ENCODE data around the gene MIER2.
"Not testable (repeated sequence)": the region's sequence is repeated elsewhere in the genome, so short reads cannot be mapped to it uniquely, and the experiment has no call there.

Gene MIER2

DNA sequence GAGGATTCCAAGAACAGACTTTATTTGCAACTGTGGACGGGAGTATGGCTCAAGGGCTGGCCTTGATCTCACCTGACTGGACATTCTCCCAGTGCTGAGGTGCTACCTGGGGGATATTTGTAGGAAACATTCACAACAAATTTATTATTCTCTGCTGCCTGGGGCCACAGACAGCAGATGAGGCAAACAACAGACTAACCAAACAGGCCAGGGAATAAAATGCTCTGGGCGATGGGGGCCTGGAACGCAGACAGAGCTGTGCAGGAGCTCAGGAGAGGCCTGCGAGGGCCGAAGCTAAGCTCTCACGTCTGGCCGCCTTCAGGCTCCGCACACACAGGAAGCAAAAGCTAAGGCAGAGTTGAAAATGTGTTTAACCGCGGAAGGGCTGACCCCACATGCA, 61.2 kb downstream of the MIER2 start:
- DNase-seq (ENCODE audit: low read depth) = no peak

DNA sequence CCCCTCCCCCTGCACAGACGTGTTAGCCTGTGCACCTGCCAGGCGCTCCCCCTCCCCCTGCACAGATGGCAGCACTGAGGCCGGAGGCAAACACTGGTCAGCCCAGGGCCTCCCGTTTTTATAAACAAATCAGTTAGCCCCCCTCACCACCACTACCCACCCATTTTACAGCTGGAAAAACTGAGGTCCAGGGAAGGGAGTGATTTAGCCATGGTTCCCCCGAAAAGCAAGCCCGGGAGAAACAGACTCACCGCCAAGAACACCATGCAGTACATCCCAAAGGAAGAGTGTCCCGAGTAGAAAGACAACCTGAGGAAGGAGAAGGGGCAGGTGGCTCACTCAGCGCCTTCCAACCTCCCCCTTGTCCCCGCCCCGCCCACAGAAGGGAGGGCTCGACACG, 62.1 kb downstream of the MIER2 start:
- no peak for DNase-seq (ENCODE audit: low read depth)

DNA sequence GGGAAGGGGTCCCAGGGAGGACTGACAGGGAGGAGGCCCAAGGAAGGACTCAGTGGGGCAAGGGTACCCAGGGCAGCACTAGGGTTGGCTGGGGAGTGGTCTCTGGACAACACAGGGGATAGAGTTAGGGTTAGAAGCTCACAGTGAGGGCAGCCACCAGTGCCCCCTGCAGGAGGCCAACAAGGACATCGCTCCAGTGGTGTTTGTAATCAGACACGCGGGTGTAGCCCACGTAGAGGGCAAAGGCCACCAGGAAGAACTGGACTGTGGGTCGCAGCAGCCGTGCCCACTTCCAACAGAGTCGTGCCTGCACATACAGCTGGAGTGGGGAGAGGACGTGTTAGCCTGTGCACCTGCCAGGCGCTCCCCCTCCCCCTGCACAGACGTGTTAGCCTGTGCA, 62.6 kb downstream of the MIER2 start:
- DNase-seq (ENCODE audit: low read depth) = no peak

DNA sequence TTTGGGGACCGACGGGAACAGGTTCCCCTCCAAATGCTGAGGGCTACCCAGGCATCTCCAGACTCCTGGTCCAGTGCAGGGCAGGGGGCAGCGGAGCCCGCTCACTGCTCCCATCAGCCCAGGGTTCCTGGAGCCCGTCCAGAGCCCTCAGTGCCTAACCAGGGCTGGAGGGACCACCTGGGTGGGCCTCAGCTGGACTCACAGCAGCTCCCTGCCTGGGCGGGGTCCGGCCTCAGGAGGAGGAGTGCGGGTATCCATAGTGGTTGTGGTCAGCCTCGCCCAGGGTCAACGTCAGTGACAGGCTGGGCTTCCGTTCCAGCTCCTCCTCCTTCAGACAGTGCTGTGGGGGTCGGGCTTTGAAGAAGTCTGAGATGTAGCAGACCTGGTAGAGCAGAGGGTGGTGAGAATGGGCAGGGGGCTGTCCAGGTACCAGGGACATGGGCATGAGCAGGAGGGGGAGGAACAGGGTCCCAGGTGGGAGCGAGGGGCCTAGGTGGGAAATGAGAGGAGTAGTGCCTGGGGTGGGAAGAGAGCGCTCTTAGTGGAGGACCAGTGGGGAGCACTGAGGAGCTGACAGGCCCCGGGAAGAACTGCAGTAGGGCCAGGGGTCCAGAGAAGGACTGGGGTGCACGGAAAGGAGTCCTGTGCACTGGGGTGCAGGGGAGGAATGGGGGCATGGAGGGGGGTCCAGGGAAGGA, 63.3 kb downstream of the MIER2 start:
- no peak for DNase-seq (ENCODE audit: low read depth)

DNA sequence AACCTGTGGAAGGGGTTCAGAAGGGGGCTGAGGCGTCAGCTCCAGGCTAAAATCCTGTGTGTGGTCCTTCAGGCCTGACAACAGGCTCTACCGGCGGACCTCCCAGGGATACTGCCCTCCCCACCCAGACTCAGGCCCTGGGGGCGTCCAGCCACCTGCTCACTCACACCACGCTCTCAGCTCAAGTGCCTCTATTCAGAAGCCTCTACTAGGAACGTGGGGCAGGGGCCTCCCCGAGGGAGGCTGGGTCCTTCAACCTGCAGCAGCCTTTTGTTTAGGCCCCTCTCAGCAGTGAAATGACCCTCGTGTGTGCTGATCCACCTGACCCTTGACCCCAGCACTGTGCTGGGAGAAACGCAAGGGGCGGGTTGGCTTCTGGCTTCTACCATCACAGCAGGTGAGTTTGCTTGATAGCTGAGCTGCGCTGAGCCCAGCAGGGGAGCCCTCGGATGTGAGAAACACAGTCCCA, 64.0 kb downstream of the MIER2 start:
- no peak for DNase-seq (ENCODE audit: low read depth)

DNA sequence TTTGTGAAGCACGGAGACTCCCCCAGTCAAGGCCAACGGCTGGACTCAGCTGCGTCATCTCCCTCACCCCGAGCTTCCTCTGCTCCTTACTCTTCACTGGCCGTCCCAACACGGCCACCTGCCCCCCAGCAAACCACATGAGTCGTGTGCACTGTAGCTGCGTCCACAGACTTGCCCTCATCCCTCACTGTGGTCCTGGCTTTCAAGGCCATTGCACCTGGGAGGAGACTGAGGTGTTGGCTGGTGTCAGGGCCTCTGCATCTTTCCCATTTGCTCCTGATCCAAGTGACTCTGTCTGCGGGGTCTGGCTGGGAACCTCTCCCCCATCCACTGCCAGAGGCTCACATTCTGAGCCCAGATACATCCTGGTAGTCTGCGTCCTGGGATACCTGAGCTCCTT, 64.9 kb downstream of the MIER2 start:
- no peak for DNase-seq (ENCODE audit: low read depth)

DNA sequence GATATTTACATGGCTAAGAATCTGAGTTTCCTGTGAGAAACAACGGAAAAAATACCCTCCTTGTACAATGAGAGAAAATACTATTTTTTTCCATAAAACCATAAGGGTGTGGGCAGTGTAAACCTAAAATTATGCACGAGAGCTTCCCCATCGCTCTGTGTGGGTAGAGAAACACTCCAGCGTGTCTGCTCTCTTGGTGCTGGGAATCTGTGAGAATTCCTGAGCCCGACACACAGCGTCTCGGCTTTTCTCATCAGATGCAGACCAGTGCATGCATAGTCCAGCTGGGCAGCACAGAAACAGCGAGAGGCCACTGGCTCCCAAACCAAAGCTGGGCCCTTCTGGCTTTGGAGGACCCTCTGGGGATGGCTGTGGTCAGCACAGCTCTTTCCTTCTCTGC, 65.4 kb downstream of the MIER2 start:
- DNase-seq (ENCODE audit: low read depth) = no peak

DNA sequence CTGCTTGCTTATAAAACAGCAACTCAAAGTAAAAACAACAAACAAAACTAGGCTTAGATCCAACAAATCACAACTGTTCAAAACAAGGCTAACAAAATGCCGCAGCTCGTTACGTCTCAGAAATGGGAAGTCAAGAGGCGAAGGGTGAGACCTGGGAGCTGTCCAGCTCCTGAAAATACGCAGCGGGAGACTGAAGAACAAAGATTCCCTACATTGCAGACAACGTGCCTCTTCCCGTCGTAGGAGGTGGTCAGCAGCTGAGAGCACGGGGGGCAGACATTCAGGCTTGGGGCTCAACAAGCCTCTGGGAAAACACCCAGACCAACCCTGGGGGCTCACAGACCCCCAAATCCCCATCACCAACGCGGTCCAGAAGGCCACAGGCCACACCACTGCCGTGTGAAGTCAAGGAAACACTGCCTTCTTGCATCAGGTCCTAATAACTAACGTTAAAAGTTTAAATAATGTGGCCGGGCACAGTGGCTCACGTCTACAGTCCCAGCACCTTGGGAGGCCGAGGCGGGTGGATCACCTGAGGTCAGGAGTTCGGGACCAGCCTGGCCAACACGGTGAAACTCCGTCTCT, 66.9 kb downstream of the MIER2 start:
- no peak for DNase-seq (ENCODE audit: low read depth)

DNA sequence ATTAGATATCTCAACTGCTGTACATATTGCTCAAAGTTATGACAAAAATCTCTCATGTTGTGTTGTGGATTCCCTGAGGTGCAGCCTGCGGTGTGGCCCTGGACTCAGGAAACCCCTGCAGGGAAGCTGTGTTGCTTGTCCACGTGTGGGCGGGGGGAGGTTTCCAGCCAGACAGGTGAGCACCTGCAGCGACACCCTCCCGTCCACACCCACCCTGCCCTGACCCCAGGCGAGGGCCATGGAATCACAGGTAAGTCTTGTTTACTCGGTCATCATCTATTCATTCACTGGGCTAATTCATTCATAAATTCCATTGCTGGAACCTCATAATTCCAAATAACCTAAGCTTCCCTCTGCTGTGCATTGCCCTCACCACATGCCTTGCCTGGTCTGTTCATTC, 67.5 kb downstream of the MIER2 start:
- DNase-seq (ENCODE audit: low read depth) = no peak

DNA sequence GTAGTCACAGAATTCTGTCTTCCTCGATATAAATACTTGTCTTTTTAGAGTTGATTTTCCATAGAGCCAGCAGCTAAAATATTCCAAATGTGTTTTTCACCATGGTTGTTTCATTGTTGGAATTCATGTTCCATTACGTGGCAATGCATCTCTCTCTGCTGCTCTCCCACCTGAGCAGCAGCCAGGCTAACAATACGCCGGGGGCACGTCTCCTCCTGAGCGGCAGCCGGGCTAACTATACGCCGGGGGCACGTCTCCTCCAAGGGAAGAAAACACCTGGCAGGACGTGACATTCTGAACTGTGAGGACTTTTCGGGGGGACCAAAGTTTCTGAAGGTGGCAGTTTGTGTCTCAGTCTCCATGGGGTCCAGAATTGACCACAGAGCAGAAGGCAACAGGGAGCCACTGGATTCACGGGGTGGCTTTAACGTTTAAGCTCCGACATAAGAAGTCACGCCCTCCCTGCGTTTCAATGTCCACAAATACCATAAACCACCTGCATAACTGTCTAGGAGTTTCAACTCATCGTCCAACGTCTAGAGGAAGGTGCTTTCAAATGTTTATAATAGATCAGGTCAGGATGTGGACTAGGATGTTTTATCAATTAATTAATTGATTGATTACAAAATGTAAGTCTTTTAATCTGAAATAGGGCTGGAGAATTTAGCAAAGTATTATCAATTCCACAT, 68.5 kb downstream of the MIER2 start:
- no peak for DNase-seq (ENCODE audit: low read depth)

DNA sequence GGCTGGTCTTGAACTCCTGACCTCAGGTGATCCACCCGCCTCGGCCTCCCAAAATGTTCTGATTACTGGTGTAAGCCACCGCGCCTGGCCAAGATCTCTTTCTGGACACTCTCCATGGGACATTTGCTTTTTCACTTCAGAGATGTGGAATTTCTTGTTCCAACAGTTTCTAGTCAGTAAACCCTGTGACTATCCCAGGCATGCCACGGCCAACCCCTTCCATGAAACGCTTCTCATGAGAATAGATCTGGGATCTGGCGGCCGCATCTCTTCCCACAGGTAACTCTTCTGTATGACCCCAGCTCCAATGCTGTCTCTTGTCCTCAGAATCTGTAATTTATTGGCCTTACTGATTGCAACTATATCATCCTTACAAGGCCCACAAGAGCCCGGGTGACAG, 69.6 kb downstream of the MIER2 start:
- no peak for DNase-seq (ENCODE audit: low read depth)

DNA sequence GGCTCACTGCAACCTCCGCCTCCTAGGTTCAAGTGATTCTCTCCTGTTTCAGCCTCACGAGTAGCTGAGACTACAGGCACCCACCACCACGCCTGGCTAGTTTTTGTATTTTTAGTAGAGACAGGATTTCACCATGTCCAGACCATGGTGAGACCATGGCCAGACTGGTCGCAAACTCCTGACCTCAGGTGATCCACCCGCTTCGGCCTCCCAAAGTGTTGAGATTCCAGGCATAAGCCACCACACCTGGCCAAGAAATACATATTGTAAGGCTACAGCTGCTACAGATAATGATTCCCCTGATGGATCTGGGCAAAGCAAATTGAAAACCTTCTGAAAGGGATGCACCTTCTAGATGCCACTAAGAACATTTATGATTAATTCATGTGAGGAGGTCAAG, 71.2 kb downstream of the MIER2 start:
- DNase-seq (ENCODE audit: low read depth) = no peak

DNA sequence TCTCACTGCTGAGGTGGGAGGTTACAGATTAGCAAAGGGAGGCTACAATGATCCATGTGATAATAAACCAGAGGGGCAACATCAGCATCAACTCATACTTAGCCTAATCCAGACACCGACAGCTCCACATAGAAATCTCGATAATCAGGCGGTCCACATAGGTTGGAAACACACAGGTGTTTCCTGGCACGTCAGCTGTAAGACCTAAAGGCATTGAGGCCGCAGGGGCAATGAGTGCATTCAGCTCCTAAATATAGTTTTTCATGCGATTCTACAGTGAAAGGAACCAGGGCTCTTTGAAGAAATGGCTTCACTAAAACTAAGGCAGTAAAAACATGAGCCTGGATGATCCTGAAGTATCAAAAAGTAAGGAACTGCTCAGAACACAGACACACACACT, 72.7 kb downstream of the MIER2 start:
- DNase-seq (ENCODE audit: low read depth) = no peak

DNA sequence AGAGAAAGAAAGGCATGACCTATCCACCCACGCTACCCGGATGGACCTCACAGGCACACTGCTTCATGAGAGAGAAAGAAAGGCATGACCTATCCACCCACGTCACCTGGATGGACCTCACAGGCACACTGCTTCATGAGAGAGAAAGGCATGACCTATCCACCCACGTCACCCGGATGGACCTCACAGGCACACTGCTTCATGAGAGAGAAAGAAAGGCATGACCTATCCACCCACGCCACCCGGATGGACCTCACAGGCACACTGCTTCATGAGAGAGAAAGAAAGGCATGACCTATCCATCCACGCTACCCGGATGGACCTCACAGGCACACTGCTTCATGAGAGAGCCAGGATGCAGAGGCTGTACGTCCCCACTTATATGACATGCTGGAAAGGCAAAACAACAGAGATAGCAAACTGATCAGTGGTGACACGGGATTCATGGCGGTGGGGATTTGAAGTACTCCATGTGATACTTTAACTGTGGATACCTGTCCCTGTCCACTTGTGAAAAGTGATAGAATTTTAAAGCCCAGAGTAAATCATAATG, 73.8 kb downstream of the MIER2 start:
- not testable (repeated sequence) for DNase-seq (ENCODE audit: low read depth)

DNA sequence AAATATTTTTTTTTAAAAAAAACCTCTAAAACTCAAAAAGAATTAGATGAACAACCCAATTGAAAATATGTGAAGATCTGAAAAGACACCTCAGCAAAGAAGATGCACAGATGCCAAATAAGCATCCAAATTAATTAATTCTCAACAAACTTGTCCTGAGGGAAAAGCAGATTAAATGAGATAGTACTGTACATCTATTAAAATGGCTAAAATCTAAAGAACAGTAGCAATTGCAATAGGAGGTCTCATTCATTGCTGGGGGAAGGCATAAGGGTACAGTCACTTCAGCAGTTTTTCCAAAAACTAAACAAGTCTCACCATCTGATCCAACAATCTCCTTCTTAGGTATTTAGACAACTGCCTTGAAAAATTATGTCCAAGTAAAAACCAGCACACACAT, 75.4 kb downstream of the MIER2 start:
- no peak for DNase-seq (ENCODE audit: low read depth)

DNA sequence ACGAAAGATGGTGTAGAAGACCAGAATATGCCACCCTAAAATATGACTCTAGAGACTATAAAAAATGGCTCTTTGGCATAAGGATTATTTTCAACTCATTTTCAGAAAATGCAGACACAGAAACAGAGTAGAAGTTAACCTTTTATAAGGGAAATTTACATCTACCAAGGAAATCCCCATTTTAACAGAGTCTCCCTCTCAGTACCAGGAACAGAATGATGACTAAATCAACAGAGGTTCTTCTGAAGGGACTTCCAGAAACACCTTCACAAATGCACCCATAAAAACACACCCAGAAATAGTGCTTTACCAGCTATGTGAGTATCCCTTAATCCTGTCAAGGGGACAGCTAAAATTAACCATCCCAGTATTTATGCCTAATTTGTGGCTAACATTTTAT, 82.5 kb downstream of the MIER2 start:
- no peak for DNase-seq (ENCODE audit: low read depth)

DNA sequence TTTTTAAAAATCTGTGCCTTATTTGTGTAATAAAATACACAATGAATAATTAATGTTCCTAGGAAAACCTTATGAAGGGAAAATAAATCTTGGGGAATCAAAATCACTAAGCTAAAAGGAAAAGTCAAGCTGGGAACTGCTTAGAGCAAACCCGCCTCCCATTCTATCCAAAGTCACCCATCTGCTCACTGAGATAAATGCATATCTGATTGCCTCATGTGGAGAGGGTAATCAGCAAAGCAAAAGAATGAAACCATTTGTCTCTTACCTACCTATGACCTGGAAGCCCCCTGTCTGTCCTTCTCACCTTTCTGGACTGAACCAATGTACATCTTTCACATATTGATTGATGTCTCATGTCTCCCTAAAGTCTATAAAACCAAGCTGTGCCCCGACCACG, 87.8 kb downstream of the MIER2 start:
- DNase-seq (ENCODE audit: low read depth) = not testable (repeated sequence)
